Spleen (tissue), 13 donors: ENCODE measurements around the gene TRAIP. TPM values are rescaled to one million over a fixed set of nuclear protein-coding genes. Genes with fewer than 3 reads are reported as not detected.
"Not testable (repeated sequence)": the region's sequence is repeated elsewhere in the genome, so short reads cannot be mapped to it uniquely, and the experiment has no call there.

Source experiments
- DNase-seq: peaks from one replicate; pipeline ENCODE4 v3.0.0-alpha.2; 2020
- H3K27ac ChIP-seq, 8 donors: fragments of 200-600 bp; sonication (generic) in 7 of 8; 1 replicate in 4 of 8; 2 replicates in 4 of 8; pipeline versions ENCODE4 v1.5.0 to v1.8.0; 2016 to 2021; ENCODE audit warnings: inconsistent platforms in 4 of 8, mild to moderate bottlenecking in 4 of 8, moderate library complexity in 1 of 8
- H3K27me3 ChIP-seq, 7 donors: fragments of 200-600 bp; sonication (generic) in 6 of 7; replicated peaks in 1 of 7; 1 replicate in 4 of 7; 2 replicates in 3 of 7; pipeline versions ENCODE4 v1.5.0 to v1.8.0; 2016 to 2021; ENCODE audit warnings: inconsistent platforms in 3 of 7, mild to moderate bottlenecking in 1 of 7
- H3K36me3 ChIP-seq, 6 donors: fragments of 200-600 bp; sonication (generic) in 5 of 6; 1 replicate in 4 of 6; 2 replicates in 2 of 6; pipeline versions ENCODE4 v1.5.0 to v1.8.0; 2016 to 2021; ENCODE audit warnings: inconsistent platforms in 2 of 6
- H3K4me1 ChIP-seq, 6 donors: fragments of 200-600 bp; sonication (generic) in 5 of 6; 1 replicate in 3 of 6; 2 replicates in 3 of 6; pipeline versions ENCODE4 v1.5.0 to v1.8.0; 2016 to 2021; ENCODE audit warnings: inconsistent platforms in 3 of 6
- H3K4me3 ChIP-seq, 8 donors: fragments of 200-600 bp; sonication (generic) in 7 of 8; 1 replicate in 4 of 8; 2 replicates in 4 of 8; pipeline versions ENCODE4 v1.5.0 to v1.8.0; 2016 to 2021; ENCODE audit warnings: inconsistent platforms in 4 of 8, mild to moderate bottlenecking in 4 of 8, moderate library complexity in 2 of 8
- H3K9me3 ChIP-seq, 8 donors: fragments of 200-600 bp; sonication (generic) in 7 of 8; 1 replicate in 4 of 8; 2 replicates in 4 of 8; pipeline versions ENCODE4 v1.5.0 to v1.8.0; 2016 to 2021; ENCODE audit warnings: inconsistent platforms in 4 of 8
- CTCF ChIP-seq, 11 experiments: fragments of 200-600 bp in 7 of 11; fragments of 450-650 bp in 4 of 11; sonication (generic) in 4 of 11; IDR thresholded peaks in 8 of 11; conservative IDR thresholded peaks in 3 of 11; 1 replicate in 7 of 11; 2 replicates in 4 of 11; pipeline versions ENCODE4 v1.4.0 to v1.8.0; 2016 to 2021; ENCODE audit warnings: antibody characterized with exemption in 11 of 11, inconsistent platforms in 4 of 11, mild to moderate bottlenecking in 1 of 11
- POLR2A ChIP-seq, 3 donors: fragments of 450-650 bp; IDR thresholded peaks; one replicate each; pipeline ENCODE4 v1.5.1; 2017; ENCODE audit warnings: antibody characterized with exemption in 3 of 3, mild to moderate bottlenecking in 1 of 3
- POLR2AphosphoS5 ChIP-seq, 3 donors: sonication (generic); formaldehyde crosslinking; IDR thresholded peaks; one replicate each; pipeline ENCODE4 v1.5.1; 2017; ENCODE audit warnings: antibody characterized with exemption in 3 of 3
- WGBS, 5 donors: extraction: QIAGEN DNeasy Blood & Tissue Kit in 3 of 5; methylation state at CpG; one replicate each; pipeline versions ENCODE4 v1.1.5 to v1.1.7; 2013 to 2018; 5-methylcytosine and 5-hydroxymethylcytosine counted together
- intact Hi-C: fragments of 100-400 bp; cut with DNase I; formaldehyde crosslinking; loops from one replicate; pipeline ENCODE4 v1.15.0; 2023; ENCODE audit warnings: low total_unique reads
- long read RNA-seq, 2 donors: transcript quantifications; one replicate each; lab custom pipeline, GENCODE V29; 2026
- polyA plus RNA-seq, 3 donors: library from polyadenylated mRNA; stranded (reverse); fragments of 200-250 nt; gene quantifications; one replicate each; pipeline ENCODE4 v1.2.1, GENCODE V29; 2013
- total RNA-seq, 7 donors: library from RNA; depleted of rRNA in 3 of 7; stranded (reverse); fragments of >200 nt in 3 of 7; fragmentation: NEBNext Ultra II Directional in 4 of 7; extraction: Animal tissue kit (Norgen Biotek cat#: 25700) in 4 of 7; gene quantifications; one replicate each; pipeline versions ENCODE4 v1.1.0 to v1.2.1, GENCODE V29; 2016 to 2021
- donor health status: healthy with polysubstance abuse.
- donor health status: DM: no; HTN: no; CAD: no; lungs with moderate emphysema.
- donor health status: DM: no; HTN: no; CAD: no.
- donor health status: Bipolar disorder and iron deficiency.
- donor health status: healthy.
- donor health status: DM: no; HTN: no; CAD: no.
- donor health status: DM: yes; HTN: yes; CAD: no.

TRAIP gene
- total RNA-seq (1 to 10 TPM; 2.5 to 4.3 (median 3.9) TPM), polyA plus RNA-seq (1 to 10 TPM; 2.1 to 3.5 (median 2.8) TPM)
- long read RNA-seq, donor 1, partial matches to known transcripts = 0 of 1 reads
- long read RNA-seq, donor 1, other reads (novel, unspliced or antisense) = 0 of 1 reads
- long read RNA-seq, donor 2, partial matches to known transcripts = 0 of 2 reads
- long read RNA-seq, donor 2, other reads (novel, unspliced or antisense) = 0 of 2 reads

- TF ChIP-seq CTCF (IDR thresholded peaks at IDR 0.05 in 8 of 11, conservative IDR thresholded peaks at IDR 0.05 in 3 of 11) (peak in 1 of 11 experiments; percentile 9), POLR2AphosphoS5 (IDR thresholded peaks at IDR 0.05) (peak; percentile 78 to 84 (median 82)), POLR2A (IDR thresholded peaks at IDR 0.05) (no peak)
- Histone ChIP-seq H3K4me3 (peak within 1 kb of the TSS; percentile 47 to 85 (median 60)), H3K36me3 (no peaks in the 10 kb centered on the region), H3K27me3 (peaks cover 0 to under 1% (median 0%) of the 10 kb centered on the region in 7 donors), H3K4me1 (peaks cover 0 to 23% (median 15%) of the 10 kb centered on the region in 6 donors), H3K9me3 (no peaks in the 10 kb centered on the region), H3K27ac (peak within 1 kb of the TSS in 7 of 8 donors; percentile 69 to 85 (median 76))
- intact Hi-C loops = no loop called here
- 3 to 4% (median 4%) methylated on average over 35 to 52 of the region's 52 CpGs for WGBS, 5 donors
- peak; percentile 95 for DNase-seq
These were observed at the start of gene TRAIP for GRCh38 chr3:49856181-49857005. TSS of gene TRAIP (minus strand) at chr3:49856564. CDS start at chr3:49856453, 111 bp downstream.

- Histone ChIP-seq H3K4me3 (peak overlapping the region in 2 of 8 donors; percentile 37 to 69), H3K27ac (peak overlapping the region in 4 of 8 donors; percentile 10 to 74 (median 68)), H3K4me1 (peaks cover 9 to 44% (median 32%) of the 10 kb centered on the region in 6 donors), H3K36me3 (peaks cover 0 to 14% (median 4%) of the 10 kb centered on the region in 6 donors)
- intact Hi-C loops, H3K27me3 ChIP-seq, DNase-seq, H3K9me3 ChIP-seq: not testable (repeated sequence)
- 91 to 97% (median 94%) methylated on average over 12 to 13 of the region's 13 CpGs for WGBS, 5 donors
These were observed 48.1 kb upstream of the TRAIP start for GRCh38 chr3:49904448-49904847.

- Histone ChIP-seq H3K9me3 (no peaks in the 10 kb centered on the region), H3K27ac (peak within 1 kb of the TSS in 6 of 8 donors; percentile 10 to 74 (median 52)), H3K4me3 (peak within 1 kb of the TSS; percentile 27 to 69 (median 36)), H3K36me3 (peaks cover 0 to 7% (median 0%) of the 10 kb centered on the region in 6 donors), H3K4me1 (peaks cover 9 to 44% (median 32%) of the 10 kb centered on the region in 6 donors), H3K27me3 (no peaks in the 10 kb centered on the region)
- 24 to 61% (median 35%) methylated on average over 36 to 65 of the region's 65 CpGs for WGBS, 5 donors
- TF ChIP-seq POLR2AphosphoS5 (IDR thresholded peaks at IDR 0.05) = peak; percentile 47 to 78 (median 65)
- peak in 1 of 11 experiments; percentile 15 for TF ChIP-seq CTCF (IDR thresholded peaks at IDR 0.05 in 8 of 11, conservative IDR thresholded peaks at IDR 0.05 in 3 of 11)
- no peak for TF ChIP-seq POLR2A (IDR thresholded peaks at IDR 0.05)
- intact Hi-C loops = no loop called here
- DNase-seq = peak; percentile 96
These were observed 47.4 kb upstream of the TRAIP start, which contains the start of gene MST1R for GRCh38 chr3:49903451-49904424. TSS of gene MST1R (minus strand) at chr3:49903873. CDS start at chr3:49903609, 264 bp downstream.
